CD4-positive, alpha-beta T cell treated with Interferon gamma for 1 hour (primary cell): ENCODE data around the gene TBC1D5.
A peak's percentile ranks its signal among the peaks of the same experiment; 100 is the strongest.
"Not testable (repeated sequence)": the region's sequence is repeated elsewhere in the genome, so short reads cannot be mapped to it uniquely, and the experiment has no call there.

Source experiments
- DNase-seq: peaks from one replicate; pipeline ENCODE4 v3.0.0-alpha.2; 2020

TBC1D5 gene

GRCh38 chr3:17705991-17706390, 36.4 kb downstream of the TBC1D5 start:
- not testable (repeated sequence) for DNase-seq

- not testable (repeated sequence) for DNase-seq
Measured at GRCh38 chr3:17699815-17700214, 42.6 kb downstream of the TBC1D5 start.

- not testable (repeated sequence) for DNase-seq
Measured at GRCh38 chr3:17695665-17696064, 46.8 kb downstream of the TBC1D5 start.

- DNase-seq, result not testable (repeated sequence)
Measured at GRCh38 chr3:17693670-17693999, 48.8 kb downstream of the TBC1D5 start.

- peak; percentile 10 for DNase-seq
Measured at GRCh38 chr3:17692846-17693669, 49.4 kb downstream of the TBC1D5 start.

GRCh38 chr3:17687566-17687965, 54.9 kb downstream of the TBC1D5 start:
- no peak for DNase-seq

- DNase-seq, result no peak
Measured at GRCh38 chr3:17686613-17687012, 55.8 kb downstream of the TBC1D5 start.

- DNase-seq, result no peak
Measured at GRCh38 chr3:17683542-17684207, 58.8 kb downstream of the TBC1D5 start.

- no peak for DNase-seq
Measured at GRCh38 chr3:17680530-17680929, 61.9 kb downstream of the TBC1D5 start.

GRCh38 chr3:17678116-17678741, 64.2 kb downstream of the TBC1D5 start:
- no peak for DNase-seq

GRCh38 chr3:17674082-17674686, 68.2 kb downstream of the TBC1D5 start:
- no peak for DNase-seq

- DNase-seq, result no peak
Measured at GRCh38 chr3:17672506-17672905, 69.9 kb downstream of the TBC1D5 start.

GRCh38 chr3:17670749-17671148, 71.7 kb downstream of the TBC1D5 start:
- DNase-seq, result no peak

- no peak for DNase-seq
Measured at GRCh38 chr3:17664923-17665322, 77.5 kb downstream of the TBC1D5 start.

GRCh38 chr3:17656264-17656663, 86.2 kb downstream of the TBC1D5 start:
- DNase-seq, result no peak

- no peak for DNase-seq
Measured at GRCh38 chr3:17655743-17656142, 86.7 kb downstream of the TBC1D5 start.

- DNase-seq, result not testable (repeated sequence)
Measured at GRCh38 chr3:17649748-17650147, 92.7 kb downstream of the TBC1D5 start.

GRCh38 chr3:17648630-17649355, 93.6 kb downstream of the TBC1D5 start:
- DNase-seq, result not testable (repeated sequence)

GRCh38 chr3:17645074-17645698, 97.2 kb downstream of the TBC1D5 start:
- no peak for DNase-seq

- no peak for DNase-seq
Measured at GRCh38 chr3:17643691-17644090, 98.7 kb downstream of the TBC1D5 start.

GRCh38 chr3:17642474-17642873, 100.0 kb downstream of the TBC1D5 start:
- DNase-seq, result no peak

GRCh38 chr3:17640466-17640865, 102.0 kb downstream of the TBC1D5 start:
- no peak for DNase-seq
